ENCODE results near the gene SSBP4.

- TF ChIP-seq CTCF (IDR thresholded peaks at IDR 0.05) (no peak), POLR2A (IDR thresholded peaks at IDR 0.05) (no peak)
These were observed 54.5 kb downstream of the SSBP4 start for GRCh38 chr19:18473706-18474087.

Measured in lower leg skin (tissue), 3 donors.